Lower lobe of right lung (tissue), 2 donors: ENCODE data around the gene INAVA. TPM values are rescaled to one million over a fixed set of nuclear protein-coding genes. Genes with fewer than 3 reads are reported as not detected.

Experiments
- ATAC-seq, 2 donors: fragments of 200-7000 bp; cut with Tn5 transposase; one replicate each; pipeline ENCODE4 v1.9.1; 2020 to 2022; ENCODE audit warnings: mild to moderate bottlenecking in 2 of 2, moderate library complexity in 2 of 2
- DNase-seq: peaks from one replicate; pipeline ENCODE4 v3.0.0-alpha.2; 2020
- H3K27ac ChIP-seq: fragments of 200-600 bp; one replicate; pipeline ENCODE4 v1.8.0; 2022
- H3K27me3 ChIP-seq: fragments of 200-600 bp; one replicate; pipeline ENCODE4 v1.8.0; 2022; ENCODE audit warnings: low read depth
- H3K36me3 ChIP-seq: fragments of 200-600 bp; one replicate; pipeline ENCODE4 v1.8.0; 2022; ENCODE audit warnings: mild to moderate bottlenecking
- H3K4me1 ChIP-seq: fragments of 200-600 bp; one replicate; pipeline ENCODE4 v1.8.0; 2022
- H3K4me3 ChIP-seq: fragments of 200-600 bp; one replicate; pipeline ENCODE4 v1.8.0; 2022; ENCODE audit warnings: mild to moderate bottlenecking
- H3K9me3 ChIP-seq: fragments of 200-600 bp; one replicate; pipeline ENCODE4 v1.8.0; 2022
- CTCF ChIP-seq: fragments of 200-600 bp; IDR thresholded peaks from one replicate; pipeline ENCODE4 v1.8.0; 2022; ENCODE audit warnings: antibody characterized with exemption, mild to moderate bottlenecking
- intact Hi-C: fragments of 100-400 bp; cut with DNase I; formaldehyde crosslinking; loops from one replicate; pipeline ENCODE4 v1.11.0; 2022
- total RNA-seq: library from RNA; stranded (reverse); fragmentation: NEBNext Ultra II Directional; extraction: Animal tissue kit (Norgen Biotek cat#: 25700); gene quantifications from one replicate; pipeline ENCODE4 v1.2.1, GENCODE V29; 2021
- donor health status: DM: no; HTN: yes; CAD: no; lungs with severe emphysema.

The INAVA gene
- total RNA-seq, 1 donor from 2014 or later: 7.8 TPM

DNA sequence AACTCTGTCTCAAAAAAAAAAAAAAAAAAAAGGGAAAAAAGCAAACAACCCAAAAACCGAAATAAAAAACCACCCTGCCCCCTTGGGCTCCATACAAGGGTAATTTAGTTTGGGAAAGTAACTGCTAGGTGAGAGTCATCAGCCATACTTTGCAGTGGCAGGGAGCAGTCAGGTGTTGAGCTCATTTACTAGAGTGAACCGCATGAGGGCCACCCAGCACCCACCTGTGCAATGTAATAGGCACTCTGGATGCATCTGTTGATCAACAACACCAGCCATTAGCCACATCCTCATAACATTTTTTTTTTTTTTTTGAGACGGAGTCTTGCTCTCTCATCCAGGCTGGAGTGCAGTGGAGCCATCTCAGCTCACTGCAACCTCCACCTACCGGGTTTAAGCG lies 9.1 kb downstream of the INAVA start:
- ATAC-seq: no peak
- intact Hi-C loops: no loop called here
- Histone ChIP-seq H3K27me3 (no peaks in the 10 kb centered on the region), H3K4me1 (no peaks in the 10 kb centered on the region), H3K27ac (no peak overlapping the region), H3K9me3 (no peaks in the 10 kb centered on the region), H3K36me3 (no peaks in the 10 kb centered on the region), H3K4me3 (no peak overlapping the region)
- no peak for TF ChIP-seq CTCF
- DNase-seq: no peak

DNA sequence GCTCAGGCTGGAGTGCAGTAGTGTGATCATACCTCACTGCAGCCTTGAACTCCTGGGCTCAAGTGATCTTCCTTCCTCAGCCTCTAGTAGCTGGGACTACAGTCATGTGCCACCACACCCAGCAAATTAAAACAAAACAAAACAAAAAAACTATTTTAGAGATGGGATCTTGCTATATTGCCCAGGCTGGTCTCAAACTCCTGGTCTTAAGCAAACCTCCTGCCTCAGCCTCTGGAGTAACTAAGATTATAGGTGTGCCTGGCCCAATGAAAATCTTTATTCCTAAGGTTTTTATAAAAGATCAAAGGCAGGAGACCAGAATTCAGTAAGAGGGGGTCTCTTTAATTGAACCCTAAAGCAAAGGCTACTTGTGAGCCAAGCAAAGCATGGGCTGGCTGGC lies 10.1 kb downstream of the INAVA start:
- Histone ChIP-seq H3K36me3 (no peaks in the 10 kb centered on the region), H3K9me3 (no peaks in the 10 kb centered on the region), H3K4me1 (no peaks in the 10 kb centered on the region), H3K4me3 (no peak overlapping the region), H3K27ac (no peak overlapping the region), H3K27me3 (no peaks in the 10 kb centered on the region)
- ATAC-seq (no peak), DNase-seq (no peak)
- TF ChIP-seq CTCF: no peak
- intact Hi-C loops: no loop called here

DNA sequence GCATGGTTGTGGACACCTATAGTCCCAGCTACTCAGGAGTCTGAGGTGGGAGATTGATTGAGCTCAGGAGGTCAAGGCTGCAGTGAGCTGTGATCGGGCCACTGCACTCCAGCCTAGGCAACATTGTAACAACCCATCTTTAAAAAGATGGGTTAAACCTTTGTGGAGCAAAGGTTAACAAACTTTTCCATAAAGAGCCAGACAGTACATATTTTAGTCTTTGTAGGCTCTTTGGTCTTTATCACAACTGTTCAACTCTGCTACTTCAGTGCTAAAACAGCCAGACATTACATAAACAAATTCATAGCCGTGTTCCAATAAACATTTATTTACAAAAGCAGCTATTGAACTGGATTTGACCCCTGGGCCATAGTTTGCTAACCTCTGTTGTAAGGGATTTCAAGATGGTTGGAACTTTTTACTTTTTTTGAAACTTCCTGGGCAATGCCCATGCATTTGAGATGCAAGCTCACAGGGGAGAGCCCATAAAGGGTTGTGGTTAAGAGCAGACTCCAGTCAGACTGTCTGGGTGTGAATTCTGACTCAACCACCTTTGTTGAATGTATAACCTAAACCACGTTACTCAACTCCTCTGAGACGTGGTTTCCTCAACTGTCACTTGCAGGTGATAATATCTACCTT lies 10.8 kb downstream of the INAVA start:
- no peak overlapping the region for H3K27ac ChIP-seq

DNA sequence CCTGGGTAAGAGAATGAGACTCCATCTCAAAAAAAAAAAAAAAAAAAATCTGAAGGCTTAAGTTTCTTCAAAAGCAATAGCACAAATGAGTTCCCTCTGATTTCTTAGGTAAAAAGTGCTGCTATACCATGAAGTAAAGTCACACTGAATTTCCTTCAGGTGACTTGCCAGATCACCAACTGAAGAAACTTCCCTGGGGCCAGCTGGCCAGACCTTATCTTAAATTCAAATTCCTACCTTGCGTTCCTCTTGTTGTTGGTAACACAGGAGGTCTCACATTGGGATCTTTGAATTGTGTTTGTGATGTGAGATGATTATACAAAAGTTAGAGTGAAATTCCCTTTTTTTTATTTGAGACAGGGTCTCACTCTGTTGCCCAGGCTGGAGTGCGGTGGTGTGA lies 11.8 kb downstream of the INAVA start:
- Histone ChIP-seq H3K36me3 (no peaks in the 10 kb centered on the region), H3K4me1 (no peaks in the 10 kb centered on the region), H3K27ac (no peak overlapping the region), H3K27me3 (no peaks in the 10 kb centered on the region), H3K9me3 (no peaks in the 10 kb centered on the region), H3K4me3 (no peak overlapping the region)
- no peak for DNase-seq
- TF ChIP-seq CTCF: no peak
- intact Hi-C loops: no loop called here
- no peak for ATAC-seq

More for the DNA sequence above, 10.8 kb downstream of the INAVA start:
- intact Hi-C loops: no loop called here
- no peaks in the 10 kb centered on the region for H3K4me1 ChIP-seq
- H3K36me3 ChIP-seq: no peaks in the 10 kb centered on the region
- no peaks in the 10 kb centered on the region for H3K9me3 ChIP-seq
- no peak for DNase-seq
- no peak overlapping the region for H3K4me3 ChIP-seq
- no peaks in the 10 kb centered on the region for H3K27me3 ChIP-seq
- ATAC-seq: peak in 1 of 2 donors; percentile 28
- no peak for TF ChIP-seq CTCF

DNA sequence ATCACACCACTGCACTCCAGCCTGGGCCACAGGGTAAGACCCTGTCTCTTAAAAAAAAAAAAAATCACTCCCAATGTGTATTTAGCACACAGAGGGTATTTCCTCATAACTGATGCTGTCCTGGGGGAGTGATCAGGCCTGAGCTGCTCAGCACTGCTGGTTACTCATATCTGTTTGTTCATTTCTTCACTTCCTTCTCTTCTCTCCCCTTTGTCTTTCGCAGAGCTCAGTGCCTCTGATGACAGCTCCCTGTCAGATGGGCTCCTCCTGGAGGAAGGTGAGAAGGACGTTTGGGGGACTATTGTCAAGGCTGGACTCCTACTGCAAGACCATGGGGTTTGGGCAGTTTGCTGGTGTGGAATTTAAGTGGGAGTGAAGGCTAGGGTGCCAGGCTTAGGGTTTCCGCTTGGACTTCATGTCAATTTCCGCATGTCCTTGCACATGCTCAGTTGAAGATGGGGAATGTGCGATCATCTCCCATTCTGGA lies 13.0 kb downstream of the INAVA start:
- Histone ChIP-seq H3K4me3 (no peak overlapping the region), H3K4me1 (no peaks in the 10 kb centered on the region), H3K9me3 (no peaks in the 10 kb centered on the region), H3K36me3 (no peaks in the 10 kb centered on the region), H3K27ac (no peak overlapping the region), H3K27me3 (no peaks in the 10 kb centered on the region)
- intact Hi-C loops: no loop called here
- no peak for ATAC-seq
- no peak for DNase-seq
- TF ChIP-seq CTCF: no peak
